22Rv1 (cell line): ENCODE results near the gene GPR141.

Experiments
- CTCF ChIP-seq: fragments of 450-650 bp; IDR thresholded peaks from 2 replicates; pipeline ENCODE4 v1.5.1; 2017; ENCODE audit warnings: mild to moderate bottlenecking
- ZFX ChIP-seq: fragments of 450-650 bp; IDR thresholded peaks from 2 replicates; pipeline ENCODE4 v1.6.1; 2017; ENCODE audit warnings: antibody characterized with exemption, borderline replicate concordance

DNA sequence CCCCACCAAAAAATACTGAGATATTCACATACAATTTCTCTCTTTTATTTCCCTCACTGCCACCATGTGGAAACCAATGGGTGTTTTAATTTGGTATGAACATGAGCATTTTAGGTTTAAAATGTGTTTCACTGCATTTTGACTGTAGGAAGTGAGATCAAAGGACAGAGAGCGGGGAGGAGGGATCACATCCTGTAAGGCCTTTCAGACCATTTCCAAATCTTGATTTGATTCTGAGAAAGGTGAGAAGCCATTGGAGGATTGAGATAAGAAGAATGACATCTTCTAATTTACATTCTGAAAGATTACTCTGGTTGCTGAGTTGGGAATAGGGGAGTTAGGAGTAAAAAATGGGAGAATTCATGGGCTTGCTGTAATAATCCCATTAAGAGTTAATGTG lies 42.5 kb downstream of the GPR141 start:
- TF ChIP-seq CTCF: no peak
- no peak for TF ChIP-seq ZFX
